Thyroid gland (tissue), 4 donors: ENCODE measurements around the gene STRBP.

ENCODE experiments used
- POLR2A ChIP-seq, 2 donors: fragments of 450-650 bp; IDR thresholded peaks; one replicate each; pipeline ENCODE4 v1.6.1; 2017; ENCODE audit warnings: antibody characterized with exemption in 2 of 2, mild to moderate bottlenecking in 2 of 2, moderate library complexity in 1 of 2
- TF ChIP-seq, protein P1 (sequence below), 6 experiments: fragments of 200-600 bp in 3 of 6; fragments of 450-650 bp in 3 of 6; sonication (generic) in 3 of 6; IDR thresholded peaks; one replicate each; pipeline ENCODE4 v1.5.1; 2016 to 2019; ENCODE audit warnings: antibody characterized with exemption in 6 of 6, mild to moderate bottlenecking in 2 of 6, inconsistent platforms in 1 of 6, moderate library complexity in 1 of 6

DNA sequence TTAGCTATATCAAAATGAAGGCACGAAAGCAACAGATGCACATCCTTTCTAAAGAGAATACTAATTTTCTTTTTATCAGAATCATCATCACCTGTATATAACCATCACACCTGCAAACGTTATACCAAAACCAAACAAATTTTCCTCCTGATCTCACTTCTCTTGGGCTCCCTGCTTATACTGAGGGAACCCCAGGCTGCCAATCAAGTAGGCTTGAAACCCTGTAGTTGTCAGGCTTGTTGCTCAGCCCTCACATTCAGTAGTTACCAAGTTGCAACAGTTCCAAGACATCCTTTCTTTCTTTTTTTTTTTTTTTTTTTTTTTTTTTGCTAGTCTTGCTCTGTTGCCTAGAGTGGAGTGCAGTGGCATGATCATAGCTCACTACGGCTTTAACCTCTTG, 12.7 kb downstream of the STRBP start:
- TF ChIP-seq, protein P1, sequence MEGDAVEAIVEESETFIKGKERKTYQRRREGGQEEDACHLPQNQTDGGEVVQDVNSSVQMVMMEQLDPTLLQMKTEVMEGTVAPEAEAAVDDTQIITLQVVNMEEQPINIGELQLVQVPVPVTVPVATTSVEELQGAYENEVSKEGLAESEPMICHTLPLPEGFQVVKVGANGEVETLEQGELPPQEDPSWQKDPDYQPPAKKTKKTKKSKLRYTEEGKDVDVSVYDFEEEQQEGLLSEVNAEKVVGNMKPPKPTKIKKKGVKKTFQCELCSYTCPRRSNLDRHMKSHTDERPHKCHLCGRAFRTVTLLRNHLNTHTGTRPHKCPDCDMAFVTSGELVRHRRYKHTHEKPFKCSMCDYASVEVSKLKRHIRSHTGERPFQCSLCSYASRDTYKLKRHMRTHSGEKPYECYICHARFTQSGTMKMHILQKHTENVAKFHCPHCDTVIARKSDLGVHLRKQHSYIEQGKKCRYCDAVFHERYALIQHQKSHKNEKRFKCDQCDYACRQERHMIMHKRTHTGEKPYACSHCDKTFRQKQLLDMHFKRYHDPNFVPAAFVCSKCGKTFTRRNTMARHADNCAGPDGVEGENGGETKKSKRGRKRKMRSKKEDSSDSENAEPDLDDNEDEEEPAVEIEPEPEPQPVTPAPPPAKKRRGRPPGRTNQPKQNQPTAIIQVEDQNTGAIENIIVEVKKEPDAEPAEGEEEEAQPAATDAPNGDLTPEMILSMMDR (IDR thresholded peaks at IDR 0.05): no peak
- TF ChIP-seq POLR2A (IDR thresholded peaks at IDR 0.05): no peak
